ENCODE measurements around the gene DHRSX.

Gene DHRSX

DNA sequence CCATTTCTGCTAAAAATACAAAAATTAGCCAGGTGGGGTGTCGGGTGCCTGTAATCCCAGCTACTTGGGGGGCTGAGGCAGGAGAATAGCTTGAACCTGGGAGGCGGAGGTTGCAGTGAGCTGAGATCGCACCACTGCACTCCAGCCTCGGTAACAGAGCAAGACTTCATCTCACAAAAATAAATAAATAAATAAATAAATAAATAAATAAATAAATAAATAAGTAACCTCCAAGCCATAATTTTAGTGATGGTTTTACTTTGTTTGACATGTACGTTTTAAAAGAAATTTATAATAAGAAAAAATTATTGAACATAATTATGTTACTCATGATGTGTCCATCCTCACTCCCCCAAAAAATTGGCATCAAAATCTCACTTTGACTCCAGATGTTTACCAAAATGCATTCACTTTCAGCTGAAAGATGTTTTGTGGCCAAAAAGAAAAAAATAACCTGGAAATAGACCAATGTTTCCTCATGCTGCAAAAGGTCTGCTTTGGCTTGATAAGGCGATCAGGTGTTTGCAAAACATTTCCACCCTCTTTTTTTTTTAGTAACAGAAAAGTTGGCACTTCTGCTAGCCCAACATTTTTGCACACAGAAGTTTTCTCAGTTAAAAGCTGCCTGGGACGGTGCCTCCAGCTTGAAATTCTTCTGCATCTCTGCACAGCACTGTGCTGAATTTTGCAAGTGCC is 42.2 kb upstream of the DHRSX start:
- TF ChIP-seq, protein P1, sequence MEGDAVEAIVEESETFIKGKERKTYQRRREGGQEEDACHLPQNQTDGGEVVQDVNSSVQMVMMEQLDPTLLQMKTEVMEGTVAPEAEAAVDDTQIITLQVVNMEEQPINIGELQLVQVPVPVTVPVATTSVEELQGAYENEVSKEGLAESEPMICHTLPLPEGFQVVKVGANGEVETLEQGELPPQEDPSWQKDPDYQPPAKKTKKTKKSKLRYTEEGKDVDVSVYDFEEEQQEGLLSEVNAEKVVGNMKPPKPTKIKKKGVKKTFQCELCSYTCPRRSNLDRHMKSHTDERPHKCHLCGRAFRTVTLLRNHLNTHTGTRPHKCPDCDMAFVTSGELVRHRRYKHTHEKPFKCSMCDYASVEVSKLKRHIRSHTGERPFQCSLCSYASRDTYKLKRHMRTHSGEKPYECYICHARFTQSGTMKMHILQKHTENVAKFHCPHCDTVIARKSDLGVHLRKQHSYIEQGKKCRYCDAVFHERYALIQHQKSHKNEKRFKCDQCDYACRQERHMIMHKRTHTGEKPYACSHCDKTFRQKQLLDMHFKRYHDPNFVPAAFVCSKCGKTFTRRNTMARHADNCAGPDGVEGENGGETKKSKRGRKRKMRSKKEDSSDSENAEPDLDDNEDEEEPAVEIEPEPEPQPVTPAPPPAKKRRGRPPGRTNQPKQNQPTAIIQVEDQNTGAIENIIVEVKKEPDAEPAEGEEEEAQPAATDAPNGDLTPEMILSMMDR (IDR thresholded peaks at IDR 0.05; ENCODE audit: insufficient read depth, low read depth, low read length, missing control alignments) = no peak
- DNase-seq (ENCODE audit: low read depth) = no peak
- no peak overlapping the region for H3K4me3 ChIP-seq (ENCODE audit: low read depth, low read length)

DNA sequence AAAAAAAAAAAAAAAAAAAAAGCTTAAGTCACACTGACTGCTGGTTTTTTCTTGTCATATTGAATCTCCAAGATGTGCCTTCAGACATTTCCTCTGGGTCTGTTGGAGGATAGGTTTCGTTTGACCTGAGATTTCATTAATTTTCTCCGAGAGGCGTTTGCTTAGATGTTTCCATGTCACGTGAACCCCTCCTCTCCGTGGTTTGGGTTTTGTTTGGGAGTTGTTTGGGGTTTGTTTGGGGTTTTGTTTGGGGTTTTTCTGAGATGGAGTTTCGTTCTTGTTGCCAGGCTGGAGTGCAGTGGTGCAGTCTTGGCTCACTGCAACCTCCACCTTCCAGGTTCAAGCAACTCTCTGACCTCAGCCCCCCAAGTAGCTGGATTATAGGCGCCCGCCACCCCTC is 40.8 kb upstream of the DHRSX start:
- peak; percentile 45 for DNase-seq (ENCODE audit: low read depth)
- TF ChIP-seq, protein P1 (IDR thresholded peaks at IDR 0.05; ENCODE audit: insufficient read depth, low read depth, low read length, missing control alignments) = no peak
- no peak overlapping the region for H3K4me3 ChIP-seq (ENCODE audit: low read depth, low read length)

DNA sequence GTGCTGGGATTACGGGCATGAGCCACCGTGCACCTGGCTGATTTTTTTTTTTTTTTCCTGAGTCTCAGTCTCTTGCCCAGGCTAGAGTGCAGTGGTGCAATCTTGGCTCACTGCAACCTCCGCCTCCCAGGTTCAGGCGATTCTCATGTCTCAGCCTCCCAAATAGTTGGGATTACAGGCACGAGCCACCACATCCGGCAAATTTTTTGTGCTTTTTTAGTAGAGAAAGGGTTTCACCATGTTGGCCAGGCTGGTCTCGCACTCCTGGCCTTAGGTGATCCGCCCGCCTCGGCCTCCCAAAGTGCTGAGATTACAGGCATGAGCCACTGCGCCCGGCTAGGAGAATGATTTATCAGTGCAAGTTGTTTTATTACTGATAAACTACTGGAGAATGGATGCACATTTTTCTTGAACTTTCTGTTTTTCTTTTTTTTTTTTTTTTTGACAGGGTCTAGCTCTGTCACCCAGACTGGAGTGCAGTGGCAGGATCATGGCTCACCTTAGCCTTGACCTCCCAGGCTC is 39.7 kb upstream of the DHRSX start:
- no peak overlapping the region for H3K4me3 ChIP-seq (ENCODE audit: low read depth, low read length)
- DNase-seq (ENCODE audit: low read depth) = no peak
- TF ChIP-seq, protein P1 (IDR thresholded peaks at IDR 0.05; ENCODE audit: insufficient read depth, low read depth, low read length, missing control alignments) = no peak

DNA sequence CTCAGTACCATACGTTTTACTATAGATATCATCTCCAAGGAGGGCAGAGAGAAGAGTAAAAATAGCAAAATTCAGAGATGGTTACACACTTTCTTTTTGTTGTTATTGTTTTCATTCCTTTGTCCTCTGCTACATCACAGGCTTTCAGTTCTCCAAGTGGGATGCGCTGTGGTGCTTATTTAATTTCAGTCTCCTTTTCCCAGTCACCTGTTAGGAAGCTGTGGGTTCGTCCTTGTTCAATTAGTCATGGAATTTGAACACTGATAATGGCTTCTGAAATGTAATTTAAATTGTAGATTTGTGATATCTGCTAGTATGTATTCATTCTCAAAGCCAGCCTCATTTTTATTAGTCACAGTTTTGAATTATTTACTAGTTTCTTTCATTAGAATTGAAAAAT is 38.8 kb upstream of the DHRSX start:
- no peak overlapping the region for H3K4me3 ChIP-seq (ENCODE audit: low read depth, low read length)
- TF ChIP-seq, protein P1 (IDR thresholded peaks at IDR 0.05; ENCODE audit: insufficient read depth, low read depth, low read length, missing control alignments) = no peak
- no peak for DNase-seq (ENCODE audit: low read depth)

DNA sequence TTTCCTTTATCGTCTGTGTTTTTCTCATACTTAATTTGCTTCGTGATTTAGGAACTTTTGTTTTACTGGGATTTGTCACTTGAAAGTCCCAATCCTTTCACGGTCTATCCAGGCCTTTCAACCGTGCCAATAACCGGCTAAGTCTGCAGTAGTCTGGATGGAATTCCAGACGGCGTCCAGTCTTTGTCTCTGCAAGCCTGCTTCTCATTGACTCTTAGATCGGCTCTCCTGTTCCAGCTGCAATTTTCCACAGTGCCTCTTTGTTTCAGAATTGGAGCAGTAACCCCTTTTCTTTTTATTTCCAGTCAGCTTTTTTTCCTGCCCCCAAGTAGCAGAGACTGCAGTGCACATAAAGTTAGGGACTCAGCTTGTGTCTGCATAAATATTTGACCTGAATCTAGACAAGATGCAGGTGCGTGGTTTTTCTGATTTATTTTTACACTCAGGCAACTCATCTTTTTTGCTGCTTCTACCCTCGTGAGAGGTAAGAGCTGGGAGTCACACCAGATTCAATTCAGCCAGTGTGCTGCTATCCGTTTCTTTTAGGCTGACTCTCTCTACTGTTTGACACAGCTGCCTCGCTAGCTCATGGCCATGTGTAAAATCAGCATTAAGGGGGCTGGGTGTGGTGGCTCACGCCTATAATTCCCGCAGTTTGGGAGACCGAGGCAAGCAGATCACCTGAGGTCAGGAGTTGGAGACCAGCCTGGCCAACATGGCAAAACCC is 37.4 kb upstream of the DHRSX start:
- no peak for DNase-seq (ENCODE audit: low read depth)
- H3K4me3 ChIP-seq (ENCODE audit: low read depth, low read length) = no peak overlapping the region
- TF ChIP-seq, protein P1 (IDR thresholded peaks at IDR 0.05; ENCODE audit: insufficient read depth, low read depth, low read length, missing control alignments) = no peak

DNA sequence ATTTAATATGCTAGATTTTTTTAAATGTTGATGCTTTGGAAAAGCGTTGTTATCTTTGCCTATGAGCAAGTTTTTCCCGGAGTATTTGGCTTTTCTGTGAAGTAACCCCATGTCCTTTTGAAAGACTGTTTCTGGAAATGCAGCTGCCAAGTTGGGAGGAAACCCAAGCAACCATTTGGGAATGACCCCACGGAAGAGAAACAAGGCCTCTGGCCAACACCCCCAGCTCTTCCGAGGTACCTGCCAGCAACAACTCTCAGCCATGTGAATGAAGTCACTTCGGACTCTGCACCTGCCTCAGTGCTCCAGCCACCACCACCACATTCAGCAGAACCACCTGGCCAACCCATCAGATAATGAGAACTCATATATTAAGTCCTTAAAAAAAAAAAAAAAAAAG is 36.2 kb upstream of the DHRSX start:
- DNase-seq (ENCODE audit: low read depth) = no peak
- TF ChIP-seq, protein P1 (IDR thresholded peaks at IDR 0.05; ENCODE audit: insufficient read depth, low read depth, low read length, missing control alignments) = no peak

More for the DNA sequence above, 36.2 kb upstream of the DHRSX start:
- no peak overlapping the region for H3K4me3 ChIP-seq (ENCODE audit: low read depth, low read length)

Measured in GM12865 (cell line).